A549 (cell line): ENCODE measurements around the gene CSGALNACT2. TPM values are rescaled to one million over a fixed set of nuclear protein-coding genes. Genes with fewer than 3 reads are reported as not detected.
"Not testable (repeated sequence)": the region's sequence is repeated elsewhere in the genome, so short reads cannot be mapped to it uniquely, and the experiment has no call there.

ENCODE experiments used
- ATAC-seq, 2 experiments: fragments of 200-7000 bp in 1 of 2; fragments of >200 bp in 1 of 2; cut with Nextera tagmentation in 1 of 2; cut with Tn5 transposase in 1 of 2; 3 replicates each; pipeline versions ENCODE4 v1.8.0 to v1.9.1; 2018 to 2020; ENCODE audit warnings: mild to moderate bottlenecking in 1 of 2, moderate library complexity in 1 of 2
- CTCF ChIA-PET: fragments of 300-600 bp; sonication (Branson Sonifier 250); formaldehyde crosslinking; extraction: SDS; loops from one replicate; lab custom pipeline; 2021; ENCODE audit warnings: antibody characterized with exemption, inconsistent platforms; lab: Yijun Ruan, JAX
- POLR2A ChIA-PET: fragments of 350-600 bp; formaldehyde crosslinking; extraction: SDS; loops from one replicate; lab custom pipeline; 2021; ENCODE audit warnings: antibody characterized with exemption, inconsistent platforms; lab: Yijun Ruan, JAX
- DNase-seq, 2 experiments: peaks; one replicate each; pipeline versions ENCODE4 v3.0.0 to v3.0.0-alpha.2; 2011 to 2016; ENCODE audit warnings: low read depth in 1 of 2, low spot score in 1 of 2
- FAIRE-seq: peaks from 2 replicates; lab custom pipeline; 2011; peaks lifted over from hg19 to GRCh38; lab: Jason Lieb, UNC
- H3K27ac ChIP-seq, 2 experiments: fragments of >200 bp; sonication (Bioruptor Twin); formaldehyde crosslinking; 3 replicates each; pipeline ENCODE4 v1.5.1; 2016 to 2017
- H3K4me1 ChIP-seq: fragments of >200 bp; sonication (Bioruptor Twin); formaldehyde crosslinking; 3 replicates; pipeline ENCODE4 v1.6.1; 2016
- H3K4me2 ChIP-seq: fragments of >200 bp; sonication (Bioruptor Twin); formaldehyde crosslinking; 3 replicates; pipeline ENCODE4 v1.6.1; 2016
- H3K4me3 ChIP-seq: fragments of >200 bp; sonication (Bioruptor Twin); formaldehyde crosslinking; 3 replicates; pipeline ENCODE4 v1.5.1; 2016
- H3K9me3 ChIP-seq: fragments of >200 bp; sonication (Bioruptor Twin); formaldehyde crosslinking; 3 replicates; pipeline ENCODE4 v1.6.1; 2016
- CBX2 ChIP-seq: fragments of 200-600 bp; sonication (generic); IDR thresholded peaks from 2 replicates; pipeline ENCODE4 v1.6.1; 2016; ENCODE audit warnings: low read depth, mild to moderate bottlenecking, borderline replicate concordance
- CEBPB ChIP-seq, 2 experiments: fragments of >200 bp in 1 of 2; sonication (Bioruptor Twin) in 1 of 2; formaldehyde crosslinking in 1 of 2; IDR thresholded peaks; 2 replicates each; pipeline ENCODE4 v1.6.1; 2012 to 2016
- CHD2 ChIP-seq: fragments of 150-350 bp; IDR thresholded peaks from 2 replicates; pipeline ENCODE4 v1.6.1; 2014; ENCODE audit warnings: low read length; ENCODE audit not compliant: partially characterized antibody
- EP300 ChIP-seq, 2 experiments: fragments of >200 bp; sonication (Bioruptor Twin); formaldehyde crosslinking; IDR thresholded peaks; 2 replicates in 1 of 2; 3 replicates in 1 of 2; pipeline ENCODE4 v1.6.1; 2016 to 2017
- FOSB ChIP-seq: fragments of 250-450 bp; sonication (Bioruptor Pico); IDR thresholded peaks from 2 replicates; pipeline ENCODE4 v1.5.0; 2020; ENCODE audit warnings: mild to moderate bottlenecking, moderate library complexity
- FOSL2 ChIP-seq, 2 experiments: fragments of 450-650 bp in 1 of 2; fragments of >200 bp in 1 of 2; sonication (Bioruptor Twin) in 1 of 2; formaldehyde crosslinking; IDR thresholded peaks; 2 replicates each; pipeline versions ENCODE4 v1.5.0 to v1.6.1; 2016 to 2020; ENCODE audit warnings: mild to moderate bottlenecking in 1 of 2, moderate library complexity in 1 of 2
- FOXS1 ChIP-seq: fragments of 250-450 bp; sonication (Bioruptor Pico); IDR thresholded peaks from 2 replicates; pipeline ENCODE4 v1.5.0; 2020; ENCODE audit warnings: mild to moderate bottlenecking, moderate library complexity
- GATA3 ChIP-seq: IDR thresholded peaks from 2 replicates; pipeline ENCODE4 v1.6.1; 2012; ENCODE audit warnings: borderline replicate concordance
- HOXA7 ChIP-seq: fragments of 250-450 bp; sonication (Bioruptor Pico); IDR thresholded peaks from 2 replicates; pipeline ENCODE4 v1.5.0; 2020; ENCODE audit warnings: mild to moderate bottlenecking, moderate library complexity
- HOXB13 ChIP-seq: fragments of 250-450 bp; sonication (Bioruptor Pico); IDR thresholded peaks from 2 replicates; pipeline ENCODE4 v1.5.0; 2020; ENCODE audit warnings: low read depth, mild to moderate bottlenecking, moderate library complexity
- HOXB5 ChIP-seq: fragments of 250-450 bp; sonication (Bioruptor Pico); IDR thresholded peaks from 2 replicates; pipeline ENCODE4 v1.5.0; 2020; ENCODE audit warnings: mild to moderate bottlenecking, moderate library complexity
- JUNB ChIP-seq: fragments of >200 bp; sonication (Bioruptor Twin); formaldehyde crosslinking; IDR thresholded peaks from 2 replicates; pipeline ENCODE4 v1.6.1; 2016
- KDM1A ChIP-seq: fragments of 200-600 bp; sonication (generic); IDR thresholded peaks from 2 replicates; pipeline ENCODE4 v1.6.1; 2016; ENCODE audit warnings: low read depth, mild to moderate bottlenecking
- MAFK ChIP-seq: fragments of 450-650 bp; IDR thresholded peaks from 2 replicates; pipeline ENCODE4 v1.6.1; 2014; ENCODE audit not compliant: partially characterized antibody
- MYC ChIP-seq: IDR thresholded peaks from 2 replicates; pipeline ENCODE4 v1.6.1; 2012; ENCODE audit warnings: mild to moderate bottlenecking, inconsistent platforms, low read length, improper control_type of control experiment, borderline replicate concordance
- PHF8 ChIP-seq: fragments of 200-600 bp; sonication (generic); IDR thresholded peaks from 2 replicates; pipeline ENCODE4 v1.6.1; 2016; ENCODE audit warnings: low read depth, mild to moderate bottlenecking, antibody characterized with exemption, moderate library complexity, borderline replicate concordance
- POLR2A ChIP-seq: IDR thresholded peaks from 2 replicates; pipeline ENCODE4 v1.6.1; 2012; ENCODE audit warnings: mild to moderate bottlenecking, low read length
- RAD21 ChIP-seq, 2 experiments: fragments of >200 bp in 1 of 2; sonication (Bioruptor Twin) in 1 of 2; formaldehyde crosslinking in 1 of 2; IDR thresholded peaks in 1 of 2; conservative IDR thresholded peaks in 1 of 2; 2 replicates in 1 of 2; 3 replicates in 1 of 2; pipeline ENCODE4 v1.6.1; 2012 to 2018; ENCODE audit warnings: inconsistent platforms in 1 of 2
- RARB ChIP-seq: fragments of 250-450 bp; sonication (Bioruptor Pico); IDR thresholded peaks from 2 replicates; pipeline ENCODE4 v1.8.0; 2021; ENCODE audit warnings: mild to moderate bottlenecking, moderate library complexity
- RCOR1 ChIP-seq: fragments of 150-350 bp; IDR thresholded peaks from 2 replicates; pipeline ENCODE4 v1.6.1; 2014; ENCODE audit warnings: antibody characterized with exemption, low read length, low read depth
- SREBF2 ChIP-seq: fragments of 450-650 bp; IDR thresholded peaks from 2 replicates; pipeline ENCODE4 v1.6.1; 2014; ENCODE audit warnings: mild to moderate bottlenecking, moderate library complexity
- TP53 ChIP-seq: fragments of 250-450 bp; sonication (Bioruptor Pico); IDR thresholded peaks from 2 replicates; pipeline ENCODE4 v1.5.0; 2021; ENCODE audit warnings: mild to moderate bottlenecking, moderate library complexity
- ZC3H11A ChIP-seq: fragments of 450-650 bp; IDR thresholded peaks from 2 replicates; pipeline ENCODE4 v1.6.1; 2014; ENCODE audit warnings: antibody characterized with exemption, mild to moderate bottlenecking
- ZFP36 ChIP-seq: fragments of 450-650 bp; IDR thresholded peaks from 2 replicates; pipeline ENCODE4 v1.6.1; 2014; ENCODE audit warnings: borderline replicate concordance; ENCODE audit not compliant: partially characterized antibody
- ZNF302 ChIP-seq: fragments of 250-450 bp; sonication (Bioruptor Pico); IDR thresholded peaks from 2 replicates; pipeline ENCODE4 v1.9.0; 2021; ENCODE audit warnings: inconsistent platforms, mild to moderate bottlenecking, moderate library complexity
- WGBS: methylation state at CpG from one replicate; pipeline ENCODE4 v1.1.6; 2017; ENCODE audit errors: missing lambda C conversion rate; 5-methylcytosine and 5-hydroxymethylcytosine counted together
- polyA plus RNA-seq, 4 experiments: library from polyadenylated mRNA; depleted of rRNA in 3 of 4; stranded (reverse); fragments of >200 nt; fragmentation: RNase III in 1 of 4; extraction: RNeasy Plus Mini Kit Qiagen cat#74134 plus additional on column Dnase treatment in 1 of 4; gene quantifications; 2 replicates in 3 of 4; 3 replicates in 1 of 4; pipeline ENCODE4 v1.2.3, GENCODE V29; 2011 to 2017
- TF ChIP-seq, protein P1 (sequence below): fragments of 150-350 bp; IDR thresholded peaks from 2 replicates; pipeline ENCODE4 v1.6.1; 2014; ENCODE audit warnings: low read depth, mild to moderate bottlenecking, low read length
- TF ChIP-seq, protein P2 (sequence below): fragments of >200 bp; sonication (Bioruptor Twin); formaldehyde crosslinking; IDR thresholded peaks from 3 replicates; pipeline ENCODE4 v1.6.1; 2016
- TF ChIP-seq, protein P3 (sequence below): fragments of >200 bp; sonication (Bioruptor Twin); formaldehyde crosslinking; IDR thresholded peaks from 2 replicates; pipeline ENCODE4 v1.6.1; 2016

The CSGALNACT2 gene
- polyA plus RNA-seq, 2 of the 4 experiments (the other 2 are of a cell fraction): 11.2 to 29.9 TPM

DNA sequence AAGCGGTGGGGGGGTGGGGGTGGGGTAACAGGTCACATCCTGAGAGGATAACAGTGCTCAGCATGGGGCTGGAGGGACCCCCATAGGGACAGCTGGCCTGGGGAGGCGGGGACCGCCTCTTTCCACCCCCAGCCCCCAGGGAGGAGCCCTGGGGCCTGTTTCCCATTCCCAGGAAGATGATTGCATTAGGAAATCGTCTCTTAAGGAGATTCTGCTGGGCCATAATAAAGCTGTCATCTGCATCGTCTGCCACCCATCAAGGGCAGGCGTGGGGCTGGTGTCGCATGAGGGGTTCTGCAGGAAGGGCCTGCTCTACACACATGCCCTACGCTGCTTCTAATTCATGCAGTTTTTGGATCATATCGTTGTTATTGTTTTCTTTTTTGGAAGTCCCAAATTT lies 44.2 kb upstream of the CSGALNACT2 start:
- no peaks in the 10 kb centered on the region for H3K9me3 ChIP-seq
- H3K4me1 ChIP-seq: no peaks in the 10 kb centered on the region
- no peak overlapping the region for H3K27ac ChIP-seq
- ChIA-PET POLR2A (no interaction called here), CTCF (interaction anchor here (0.6 to 4.7 kb wide), 6 partner anchors 8 to 341 kb away, joined by 3 to 20 read pairs (median 4); partner anchors contain the start of gene CSGALNACT2)
- H3K4me2 ChIP-seq: no peak overlapping the region
- WGBS: 56% methylated on average over 9 of the region's 9 CpGs
- FAIRE-seq (no peak), DNase-seq (no peak), ATAC-seq (no peak)
- no peak overlapping the region for H3K4me3 ChIP-seq
- no peak for TF ChIP-seq MAFK
- TF ChIP-seq GATA3: no peak
- no peak for TF ChIP-seq FOSL2 (IDR thresholded peaks at IDR 0.05)
- no peak for TF ChIP-seq FOSL2 (CRISPR knock-in tag; IDR thresholded peaks at IDR 0.05)
- no peak for TF ChIP-seq HOXB13 (CRISPR knock-in tag)
- no peak for TF ChIP-seq MYC
- no peak for TF ChIP-seq KDM1A
- TF ChIP-seq CEBPB (IDR thresholded peaks at IDR 0.05): no peak
- TF ChIP-seq, protein P1, sequence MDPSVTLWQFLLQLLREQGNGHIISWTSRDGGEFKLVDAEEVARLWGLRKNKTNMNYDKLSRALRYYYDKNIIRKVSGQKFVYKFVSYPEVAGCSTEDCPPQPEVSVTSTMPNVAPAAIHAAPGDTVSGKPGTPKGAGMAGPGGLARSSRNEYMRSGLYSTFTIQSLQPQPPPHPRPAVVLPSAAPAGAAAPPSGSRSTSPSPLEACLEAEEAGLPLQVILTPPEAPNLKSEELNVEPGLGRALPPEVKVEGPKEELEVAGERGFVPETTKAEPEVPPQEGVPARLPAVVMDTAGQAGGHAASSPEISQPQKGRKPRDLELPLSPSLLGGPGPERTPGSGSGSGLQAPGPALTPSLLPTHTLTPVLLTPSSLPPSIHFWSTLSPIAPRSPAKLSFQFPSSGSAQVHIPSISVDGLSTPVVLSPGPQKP: no peak
- TF ChIP-seq RAD21 (conservative IDR thresholded peaks at IDR 0.05 in 1 of 2, IDR thresholded peaks at IDR 0.05 in 1 of 2): no peak
- no peak for TF ChIP-seq CBX2
- TF ChIP-seq EP300 (IDR thresholded peaks at IDR 0.05): no peak
- no peak for TF ChIP-seq RARB (CRISPR knock-in tag)
- TF ChIP-seq POLR2A: no peak
- TF ChIP-seq, protein P2, sequence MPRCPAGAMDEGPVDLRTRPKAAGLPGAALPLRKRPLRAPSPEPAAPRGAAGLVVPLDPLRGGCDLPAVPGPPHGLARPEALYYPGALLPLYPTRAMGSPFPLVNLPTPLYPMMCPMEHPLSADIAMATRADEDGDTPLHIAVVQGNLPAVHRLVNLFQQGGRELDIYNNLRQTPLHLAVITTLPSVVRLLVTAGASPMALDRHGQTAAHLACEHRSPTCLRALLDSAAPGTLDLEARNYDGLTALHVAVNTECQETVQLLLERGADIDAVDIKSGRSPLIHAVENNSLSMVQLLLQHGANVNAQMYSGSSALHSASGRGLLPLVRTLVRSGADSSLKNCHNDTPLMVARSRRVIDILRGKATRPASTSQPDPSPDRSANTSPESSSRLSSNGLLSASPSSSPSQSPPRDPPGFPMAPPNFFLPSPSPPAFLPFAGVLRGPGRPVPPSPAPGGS: no peak
- no peak for TF ChIP-seq CHD2
- TF ChIP-seq RCOR1: no peak
- TF ChIP-seq FOXS1 (CRISPR knock-in tag): no peak

DNA sequence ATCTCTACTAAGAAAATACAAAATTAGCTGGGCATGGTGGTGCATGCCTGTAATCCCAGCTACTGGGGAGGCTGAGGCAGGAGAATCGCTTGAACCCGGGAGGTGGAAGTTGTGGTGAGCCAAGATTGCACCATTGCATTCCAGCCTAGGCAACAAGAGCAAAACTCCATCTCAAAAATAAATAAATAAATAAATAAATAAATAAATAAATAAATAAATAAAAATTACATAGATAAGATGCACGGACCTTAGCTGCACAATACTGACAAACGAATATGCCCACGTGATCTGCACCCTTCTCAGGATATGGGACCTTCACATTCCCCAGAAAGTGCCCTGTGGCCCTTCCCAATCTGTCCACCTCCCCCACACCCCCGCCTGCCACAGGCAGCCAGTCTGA lies 38.9 kb upstream of the CSGALNACT2 start:
- H3K4me2 ChIP-seq, H3K4me1 ChIP-seq, H3K9me3 ChIP-seq, FAIRE-seq, H3K4me3 ChIP-seq, POLR2A ChIA-PET, H3K27ac ChIP-seq, DNase-seq, ATAC-seq: not testable (repeated sequence)
- WGBS: 47% methylated on average over 6 of the region's 6 CpGs
- peak; percentile 66 for TF ChIP-seq ZC3H11A
- CTCF ChIA-PET: interaction anchor here (1.1 to 1.5 kb wide), 2 partner anchors 21 to 346 kb away, joined by 3 to 6 read pairs; no protein-coding TSS in a partner anchor

DNA sequence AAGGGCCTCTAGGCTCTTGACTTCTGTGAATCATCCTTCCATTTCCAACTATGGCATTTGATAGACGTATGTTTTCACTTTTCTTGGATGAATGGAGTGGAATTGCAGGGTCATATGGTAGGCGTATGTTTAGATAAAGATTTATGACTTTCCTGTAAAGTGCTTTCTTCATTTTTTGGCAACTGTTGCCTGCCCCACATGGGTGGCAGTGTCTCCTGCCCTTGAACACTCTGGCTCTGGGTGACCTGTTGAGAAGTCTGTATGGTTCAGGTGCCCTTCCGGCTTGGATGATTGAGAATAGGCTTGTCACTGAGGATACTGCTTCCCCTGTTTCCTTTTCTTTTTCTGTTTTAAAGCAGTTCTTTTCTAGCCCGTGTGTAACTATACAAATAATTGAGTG lies 38.3 kb upstream of the CSGALNACT2 start:
- no peaks in the 10 kb centered on the region for H3K4me1 ChIP-seq
- no peak overlapping the region for H3K4me2 ChIP-seq
- H3K4me3 ChIP-seq: no peak overlapping the region
- POLR2A ChIA-PET: no interaction called here
- no peak for TF ChIP-seq HOXA7 (CRISPR knock-in tag)
- no peak for TF ChIP-seq ZNF302 (CRISPR knock-in tag)
- TF ChIP-seq PHF8: no peak
- no peak for TF ChIP-seq TP53 (CRISPR knock-in tag)
- no peak for TF ChIP-seq JUNB
- no peak for TF ChIP-seq ZFP36
- TF ChIP-seq HOXB5: no peak
- no peak for TF ChIP-seq RARB (CRISPR knock-in tag)
- TF ChIP-seq ZC3H11A: no peak
- TF ChIP-seq SREBF2: no peak
- TF ChIP-seq KDM1A: no peak
- no peak for TF ChIP-seq FOSB (CRISPR knock-in tag)
- TF ChIP-seq, protein P3, sequence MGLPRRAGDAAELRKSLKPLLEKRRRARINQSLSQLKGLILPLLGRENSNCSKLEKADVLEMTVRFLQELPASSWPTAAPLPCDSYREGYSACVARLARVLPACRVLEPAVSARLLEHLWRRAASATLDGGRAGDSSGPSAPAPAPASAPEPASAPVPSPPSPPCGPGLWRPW: no peak
- ATAC-seq (no peak), FAIRE-seq (no peak), DNase-seq (no peak)
- H3K9me3 ChIP-seq: no peaks in the 10 kb centered on the region
- WGBS: 50% methylated on average over 4 of the region's 4 CpGs
- CTCF ChIA-PET: interaction anchor here (1.5 kb wide), 1 partner anchor 21 kb away, joined by 6 read pairs; no protein-coding TSS in a partner anchor
- no peak overlapping the region for H3K27ac ChIP-seq
